ENCODE measurements around the gene VCL.

DNA sequence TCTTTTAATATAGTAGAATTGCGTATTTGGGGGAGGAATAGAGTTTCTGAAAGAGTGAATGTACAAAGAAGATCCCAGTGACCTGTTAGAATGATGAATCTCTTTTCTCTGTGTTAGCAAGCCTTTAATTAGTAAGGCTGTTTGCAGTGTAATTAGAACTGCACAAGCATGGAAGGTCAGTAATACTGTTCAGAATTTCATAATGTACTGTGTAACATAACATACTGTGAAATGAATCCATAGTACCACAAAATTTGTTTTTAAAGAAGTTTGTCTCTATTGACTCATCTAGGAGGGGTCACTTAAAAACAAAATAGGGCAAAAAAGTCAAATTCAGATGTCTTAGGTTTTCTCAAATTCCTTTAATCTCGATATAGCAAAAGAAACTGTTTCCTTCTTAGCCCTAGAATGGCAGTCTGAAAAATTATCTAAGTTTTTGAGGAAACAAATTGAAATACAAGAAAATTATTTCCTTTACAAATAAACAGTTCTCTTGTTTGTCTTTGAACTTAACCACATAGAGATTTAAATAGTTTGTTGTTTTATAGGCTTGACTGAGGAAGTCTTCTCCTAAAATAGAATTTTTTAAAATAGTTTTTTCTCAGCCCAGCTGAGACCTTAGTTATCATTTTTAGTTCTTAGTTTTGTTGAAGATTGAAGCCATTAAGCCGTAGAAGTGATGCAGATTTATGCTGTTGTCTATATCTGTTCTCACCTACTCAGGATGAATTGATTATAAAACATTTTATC is 165.6 kb downstream of the VCL start:
- TF ChIP-seq, protein P1, sequence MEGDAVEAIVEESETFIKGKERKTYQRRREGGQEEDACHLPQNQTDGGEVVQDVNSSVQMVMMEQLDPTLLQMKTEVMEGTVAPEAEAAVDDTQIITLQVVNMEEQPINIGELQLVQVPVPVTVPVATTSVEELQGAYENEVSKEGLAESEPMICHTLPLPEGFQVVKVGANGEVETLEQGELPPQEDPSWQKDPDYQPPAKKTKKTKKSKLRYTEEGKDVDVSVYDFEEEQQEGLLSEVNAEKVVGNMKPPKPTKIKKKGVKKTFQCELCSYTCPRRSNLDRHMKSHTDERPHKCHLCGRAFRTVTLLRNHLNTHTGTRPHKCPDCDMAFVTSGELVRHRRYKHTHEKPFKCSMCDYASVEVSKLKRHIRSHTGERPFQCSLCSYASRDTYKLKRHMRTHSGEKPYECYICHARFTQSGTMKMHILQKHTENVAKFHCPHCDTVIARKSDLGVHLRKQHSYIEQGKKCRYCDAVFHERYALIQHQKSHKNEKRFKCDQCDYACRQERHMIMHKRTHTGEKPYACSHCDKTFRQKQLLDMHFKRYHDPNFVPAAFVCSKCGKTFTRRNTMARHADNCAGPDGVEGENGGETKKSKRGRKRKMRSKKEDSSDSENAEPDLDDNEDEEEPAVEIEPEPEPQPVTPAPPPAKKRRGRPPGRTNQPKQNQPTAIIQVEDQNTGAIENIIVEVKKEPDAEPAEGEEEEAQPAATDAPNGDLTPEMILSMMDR (conservative IDR thresholded peaks at IDR 0.05 in 1 of 2, IDR thresholded peaks at IDR 0.05 in 1 of 2; ENCODE audit: low read depth in 1 of 2, low read length in 2 of 2), result no peak
- no peak for TF ChIP-seq EZH2 (IDR thresholded peaks at IDR 0.05; ENCODE audit: low read length, missing control alignments)
